Limb (tissue), 2 donors: ENCODE results near the gene LYPD6B.

Experiments
- DNase-seq, 2 donors: peaks; one replicate each; pipeline ENCODE4 v3.0.0-alpha.2; 2016; ENCODE audit errors: extremely low spot score in 2 of 2

LYPD6B gene

DNA sequence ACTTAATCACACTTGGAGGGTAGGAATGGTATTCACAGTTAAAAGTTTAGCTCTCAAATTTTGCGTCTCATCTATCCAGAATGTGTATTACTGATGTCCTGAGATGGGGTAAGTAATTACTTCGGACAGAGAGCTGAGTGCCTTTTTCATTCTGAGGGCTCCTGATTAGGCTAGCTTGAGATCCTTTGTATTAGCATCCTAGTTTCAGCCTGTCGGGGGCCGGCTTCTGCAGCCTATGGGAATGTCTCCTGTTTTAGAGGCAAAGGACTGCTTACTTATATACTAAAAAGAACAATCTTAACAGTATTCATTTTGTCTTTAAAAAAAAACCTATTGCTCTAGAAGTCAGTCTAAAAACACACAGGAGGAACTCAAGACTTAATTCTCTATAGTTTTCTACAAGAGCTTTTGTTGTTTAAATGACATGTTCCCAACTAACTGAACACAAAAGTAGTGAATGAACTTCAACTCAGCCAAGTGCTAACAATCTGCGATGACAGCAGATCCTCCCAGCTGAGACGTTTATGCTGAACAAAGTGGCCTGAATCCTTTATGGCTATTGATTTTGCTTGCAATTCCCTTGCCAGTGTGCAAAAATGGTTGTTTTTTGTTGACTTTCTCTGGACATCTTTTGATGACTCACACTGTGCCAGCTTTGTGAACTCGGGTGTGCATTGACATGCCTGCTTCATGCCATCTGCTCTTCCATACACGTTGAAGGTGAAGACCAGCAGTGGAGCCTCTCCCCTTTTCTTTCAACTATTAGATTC, 118.7 kb downstream of the LYPD6B start:
- no peak for DNase-seq

- no peak for DNase-seq
Measured at GRCh38 chr2:149158957-149159356, 120.5 kb downstream of the LYPD6B start.

DNA sequence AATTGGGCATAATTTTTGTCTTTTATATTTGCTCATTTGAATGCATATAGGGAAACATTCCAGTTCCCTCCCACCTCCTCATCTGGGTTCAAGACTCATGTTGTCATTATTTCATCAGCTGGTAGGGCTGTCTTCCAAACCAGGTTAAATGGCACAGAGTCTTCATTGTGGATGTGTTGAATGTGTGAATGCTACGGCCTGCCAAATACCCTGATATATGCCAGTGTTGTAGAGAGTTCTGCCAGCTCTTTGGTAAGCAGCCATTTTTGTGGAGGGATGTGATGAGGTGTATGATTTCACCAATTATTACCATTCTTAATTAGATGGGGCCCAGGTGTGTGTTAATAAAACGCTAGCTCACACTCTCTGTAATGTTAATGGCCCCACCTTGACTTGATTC, 121.7 kb downstream of the LYPD6B start:
- DNase-seq = no peak

DNA sequence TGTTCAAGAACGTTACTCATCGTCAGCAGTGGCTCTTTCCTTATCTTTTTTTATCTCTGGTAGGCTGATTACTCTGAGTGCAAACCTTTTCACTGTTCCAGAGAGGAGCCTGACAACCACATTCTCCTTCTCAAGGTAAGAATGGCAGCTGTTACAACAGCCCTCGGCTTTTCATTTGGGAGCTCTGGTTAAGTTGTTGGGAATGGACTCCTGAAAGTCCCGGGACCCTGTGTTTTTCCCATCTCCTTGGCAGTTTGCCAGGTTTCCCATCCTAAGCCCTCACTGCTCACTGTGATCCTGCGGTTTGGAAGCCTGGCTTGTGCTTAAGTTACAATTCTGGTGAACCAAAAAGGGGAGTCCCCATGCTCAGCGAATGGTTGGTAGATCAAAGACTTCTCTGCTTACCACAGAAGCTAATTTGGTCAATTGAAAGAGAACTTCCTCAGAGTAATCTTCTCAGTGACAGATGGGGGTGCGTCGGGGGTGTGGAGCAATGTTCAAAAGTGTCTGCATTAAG, 122.3 kb downstream of the LYPD6B start:
- peak in 1 of 2 donors; percentile 45 for DNase-seq

DNA sequence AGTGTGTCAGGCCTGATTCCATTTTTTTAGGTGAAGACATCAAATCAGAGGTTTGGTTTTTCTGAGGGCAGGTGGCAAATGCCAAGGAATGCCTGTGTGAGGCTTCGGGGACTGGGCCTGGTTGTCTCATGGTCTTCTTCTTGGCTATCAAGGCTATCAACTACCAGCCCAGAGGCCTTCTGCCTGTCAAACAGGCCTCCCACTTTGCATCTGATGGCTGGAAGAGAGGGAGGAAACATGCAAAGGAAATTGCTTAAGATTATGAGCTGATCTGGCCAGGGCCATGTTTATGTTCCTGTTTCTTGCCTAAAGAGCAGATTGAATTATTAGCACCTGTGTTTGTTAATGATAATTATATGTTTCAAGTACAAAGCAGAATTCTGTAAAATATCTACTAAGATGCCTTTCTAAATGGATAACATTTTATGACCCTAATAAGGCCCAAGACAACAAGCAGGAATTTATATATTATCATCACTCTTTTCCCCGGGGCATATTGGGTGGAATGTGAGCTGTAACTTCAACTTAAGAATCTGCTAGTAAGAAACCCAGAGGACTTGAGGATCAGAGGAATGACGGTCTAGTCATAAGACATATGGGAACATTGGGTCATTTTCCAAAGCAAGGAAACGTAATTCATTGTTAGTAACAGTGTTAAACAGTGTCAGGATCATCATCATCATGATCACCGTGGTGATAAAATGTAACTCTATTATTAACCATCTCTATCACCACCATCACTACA, 123.2 kb downstream of the LYPD6B start:
- DNase-seq = no peak

- no peak for DNase-seq
Measured at GRCh38 chr2:149164296-149164695, 125.8 kb downstream of the LYPD6B start.

GRCh38 chr2:149164827-149165226, 126.3 kb downstream of the LYPD6B start:
- no peak for DNase-seq

DNA sequence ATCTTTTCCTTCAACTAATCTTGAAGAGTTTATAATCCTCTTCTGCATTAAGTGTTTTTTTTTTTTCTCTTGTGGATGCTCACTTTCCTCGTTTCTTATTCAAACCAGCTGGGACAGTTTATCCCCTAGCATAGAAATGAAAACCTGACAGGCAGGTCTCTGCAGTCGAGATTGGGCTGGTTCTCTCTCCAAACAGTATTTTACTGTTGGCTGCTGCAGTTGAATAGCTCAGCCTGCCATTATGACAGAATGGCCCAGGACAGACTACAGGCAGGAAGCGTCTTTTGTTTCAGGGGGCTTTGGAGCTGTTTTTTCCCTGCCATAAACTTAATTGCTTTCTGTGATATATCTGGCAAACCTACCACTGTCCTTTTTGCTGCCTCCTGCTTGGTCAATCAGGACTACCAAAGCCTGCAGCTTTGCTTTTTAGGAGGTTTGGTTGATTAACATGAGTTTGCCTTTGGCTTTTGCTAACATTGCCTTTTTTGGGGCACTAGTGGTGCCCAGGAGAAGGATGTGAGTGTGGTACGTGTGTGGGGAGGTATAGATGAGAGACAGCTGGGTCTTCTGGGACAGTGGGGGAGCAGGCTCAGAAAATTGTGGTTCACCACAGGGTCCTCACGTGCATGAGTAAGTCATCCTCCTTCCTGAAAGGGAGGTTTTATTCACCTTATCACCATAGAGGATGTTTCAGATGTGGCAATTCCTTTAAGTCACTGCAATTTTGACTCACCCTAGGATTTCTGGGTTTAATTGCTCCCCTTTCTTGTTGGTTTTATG, 128.7 kb downstream of the LYPD6B start:
- DNase-seq = no peak

DNA sequence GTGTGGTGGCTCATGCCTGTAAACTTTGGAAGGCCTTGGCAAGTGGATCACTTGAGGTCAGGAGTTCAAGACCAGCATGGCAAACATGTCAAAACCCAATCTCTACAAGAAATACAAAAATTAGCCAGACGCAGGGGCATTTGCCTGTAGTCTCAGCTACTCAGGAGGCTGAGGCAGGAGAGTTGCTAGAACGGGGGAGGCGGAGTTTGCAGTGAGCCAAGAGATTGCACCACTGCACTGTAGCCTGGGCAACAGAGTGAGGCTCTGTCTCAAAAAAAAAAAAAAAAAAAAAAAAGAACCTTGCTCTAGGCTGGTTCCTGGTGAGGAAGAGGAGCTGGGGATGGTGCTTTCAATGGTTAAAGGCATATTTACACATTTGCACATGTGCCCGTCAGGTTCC, 129.4 kb downstream of the LYPD6B start:
- no peak for DNase-seq

- no peak for DNase-seq
Measured at GRCh38 chr2:149169656-149170055, 131.2 kb downstream of the LYPD6B start.

DNA sequence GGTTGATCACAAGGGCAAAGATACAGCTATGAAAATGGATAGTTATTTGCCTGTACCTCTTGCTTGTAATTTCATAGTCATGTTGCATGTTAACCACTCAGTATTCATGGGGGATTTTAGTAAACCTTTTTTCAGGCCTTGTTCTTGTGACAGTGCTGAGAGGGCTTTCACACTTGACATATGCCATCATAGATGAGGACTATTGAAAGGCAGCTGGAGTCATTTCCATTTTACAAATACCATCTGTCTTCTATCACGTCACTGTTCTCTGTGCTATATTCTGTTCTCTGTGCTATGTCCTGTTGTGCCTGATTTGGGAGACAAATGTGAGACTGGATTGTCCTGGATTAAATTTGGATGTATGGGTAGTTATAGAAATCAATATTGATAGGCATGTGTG, 131.7 kb downstream of the LYPD6B start:
- no peak for DNase-seq

DNA sequence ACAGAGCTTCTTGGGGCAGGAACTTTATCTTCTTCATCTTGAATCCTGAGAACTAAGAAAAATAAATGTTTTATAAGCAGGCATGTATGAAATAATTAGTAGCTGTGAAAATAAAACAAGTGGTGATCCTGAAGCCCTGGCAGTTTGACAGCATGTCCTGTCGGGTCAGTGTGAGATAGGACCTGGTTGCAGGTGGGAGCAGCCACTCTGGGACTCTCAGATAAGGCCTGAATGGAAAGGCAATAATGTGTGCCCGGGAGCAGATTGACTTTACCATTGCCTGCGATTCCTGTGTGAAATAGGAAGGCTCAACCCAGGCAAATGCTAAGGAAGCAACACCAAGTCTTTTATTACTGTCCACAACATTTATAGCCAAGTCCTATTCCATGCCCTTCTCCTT, 132.4 kb downstream of the LYPD6B start:
- DNase-seq = no peak

GRCh38 chr2:149173220-149173619, 134.7 kb downstream of the LYPD6B start:
- no peak for DNase-seq

DNA sequence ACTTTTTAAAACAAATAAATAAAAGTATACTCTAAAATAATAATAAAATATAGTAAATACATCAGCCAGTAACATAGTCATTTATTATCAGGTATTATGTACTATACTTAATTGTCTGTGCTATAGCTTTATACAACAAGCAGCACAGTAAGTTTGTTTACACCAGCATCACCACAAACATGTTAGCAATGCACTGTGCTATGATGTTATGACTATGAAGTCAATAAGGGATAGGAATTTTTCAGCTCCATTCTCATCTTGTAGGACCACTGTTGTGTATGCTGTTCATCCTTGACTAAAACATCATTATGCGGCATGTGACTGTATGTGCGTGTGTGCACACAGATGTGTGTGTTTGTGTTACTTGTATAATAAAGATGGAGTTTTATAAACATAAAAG, 137.5 kb downstream of the LYPD6B start:
- DNase-seq = no peak

DNA sequence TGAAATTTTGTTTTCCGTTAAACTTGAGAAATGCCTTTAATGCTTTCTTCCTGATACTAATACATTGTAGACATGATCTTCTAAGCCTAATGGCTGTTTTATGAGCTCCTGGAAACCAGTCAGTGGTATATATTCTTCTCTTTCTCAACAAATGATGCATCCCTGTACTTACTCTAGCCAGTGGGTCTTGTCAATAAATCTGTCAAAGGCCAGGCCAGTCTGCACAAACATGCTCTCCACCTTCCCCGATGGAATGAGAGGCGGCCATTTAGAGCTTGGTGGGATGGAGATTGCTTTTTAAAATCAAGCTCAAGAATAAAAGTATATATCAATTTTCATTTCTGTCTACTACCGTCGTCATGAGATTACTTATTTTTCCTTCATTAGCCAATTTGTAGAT, 140.1 kb downstream of the LYPD6B start:
- no peak for DNase-seq

GRCh38 chr2:149180226-149180875, 141.9 kb downstream of the LYPD6B start:
- no peak for DNase-seq

DNA sequence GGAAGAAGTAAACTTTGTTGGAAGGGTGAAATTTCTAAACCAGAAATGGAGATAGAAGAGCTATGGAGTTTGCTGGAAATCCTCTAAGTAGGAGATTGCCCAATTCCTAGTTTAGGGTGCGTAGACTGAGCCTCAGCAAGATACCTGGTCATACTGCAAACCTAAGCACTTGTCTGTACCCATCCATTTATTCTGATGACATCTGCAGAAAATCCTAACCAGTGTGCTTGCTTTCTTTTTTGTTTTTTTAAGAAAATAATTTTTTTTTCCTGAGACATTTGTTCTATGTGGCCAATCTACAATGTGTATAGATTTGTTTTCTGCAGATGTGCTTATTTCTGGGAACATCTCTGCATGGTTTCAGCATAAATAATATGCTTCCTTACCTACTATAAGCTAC, 144.7 kb downstream of the LYPD6B start:
- no peak for DNase-seq

DNA sequence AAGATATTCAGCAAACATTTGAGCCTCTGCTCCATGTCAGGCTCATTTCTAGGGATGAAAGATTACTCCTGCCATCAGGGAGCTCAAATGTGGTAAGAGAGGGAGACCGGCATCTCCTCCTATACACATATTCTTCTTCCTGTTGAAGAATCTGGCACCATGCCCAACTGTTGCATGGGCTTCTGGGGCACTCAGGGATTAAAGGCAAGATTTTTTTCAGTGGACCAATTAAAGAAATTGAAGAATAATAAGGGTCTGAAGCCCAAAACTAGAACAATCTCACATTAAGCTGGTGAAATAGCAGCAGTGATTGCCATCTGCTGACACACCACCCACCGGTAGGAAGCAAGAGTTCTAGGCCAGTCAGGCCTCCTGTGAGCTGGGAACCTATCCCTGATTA, 146.5 kb downstream of the LYPD6B start:
- DNase-seq = no peak

DNA sequence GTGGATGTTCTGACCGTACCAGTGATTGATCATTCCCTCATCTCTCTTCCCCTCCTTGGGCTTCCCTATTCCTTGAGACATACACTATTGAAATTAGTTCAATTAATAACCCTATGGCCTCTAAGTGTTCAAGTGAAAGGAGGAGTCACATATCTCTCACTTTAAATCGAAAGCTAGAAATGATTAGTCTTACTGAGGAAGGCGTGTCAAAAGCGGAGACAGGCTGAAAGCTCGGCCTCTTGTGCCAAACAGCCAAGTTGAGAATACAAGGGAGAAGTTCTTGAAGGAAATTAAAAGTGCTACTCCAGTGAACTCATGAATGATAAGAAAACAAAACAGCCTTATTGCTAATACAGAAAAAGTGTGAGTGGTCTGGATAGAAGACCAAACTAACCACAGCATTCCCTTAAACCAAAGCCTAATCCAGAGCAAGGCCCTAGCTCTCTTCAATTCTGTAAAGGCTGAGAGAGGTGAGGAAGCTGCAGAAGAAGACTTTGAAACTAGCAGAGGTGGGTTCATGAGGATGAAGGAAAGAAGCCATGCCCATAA, 147.5 kb downstream of the LYPD6B start:
- DNase-seq = no peak

DNA sequence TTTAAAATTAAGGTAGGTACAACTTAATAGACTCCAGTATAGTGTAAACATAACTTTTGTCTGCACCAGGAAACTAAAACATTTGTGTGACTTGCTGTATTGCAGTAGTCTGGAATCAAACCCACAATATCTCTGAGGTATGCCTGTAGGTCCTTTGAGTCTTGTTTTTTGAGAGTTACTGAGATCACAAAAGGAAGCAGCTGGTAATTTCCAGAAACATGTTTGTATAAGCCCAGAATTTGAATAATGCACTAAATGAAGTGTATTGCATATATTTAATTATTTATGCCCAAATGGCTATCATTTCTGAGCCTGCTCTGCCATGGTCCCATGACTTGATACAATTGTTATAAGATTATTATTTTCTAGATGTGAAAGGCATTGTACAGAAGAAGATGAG, 148.6 kb downstream of the LYPD6B start:
- no peak for DNase-seq

DNA sequence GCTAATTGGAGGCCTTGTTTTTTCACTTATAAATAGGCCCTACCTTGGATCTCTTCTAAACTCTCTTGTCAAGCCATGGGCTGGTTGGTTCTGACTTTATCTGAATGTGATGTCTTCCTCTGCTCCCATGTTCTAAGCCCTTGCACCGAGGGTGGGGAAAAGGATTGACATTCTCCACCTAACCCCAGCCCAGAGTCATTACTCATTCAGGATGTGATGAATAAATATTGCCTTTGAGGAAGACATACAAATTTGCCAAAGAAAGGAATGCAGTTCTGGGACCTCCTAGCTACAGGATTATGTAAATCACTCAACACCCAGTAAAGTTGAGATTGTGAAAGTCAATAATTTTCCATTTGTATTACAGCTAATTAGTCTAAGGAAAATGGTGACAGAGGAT, 149.8 kb downstream of the LYPD6B start:
- DNase-seq = no peak
